Measurements from ENCODE around the gene CFAP77. TPM values are rescaled to one million over a fixed set of nuclear protein-coding genes. Genes with fewer than 3 reads are reported as not detected.
"Not testable (repeated sequence)": the region's sequence is repeated elsewhere in the genome, so short reads cannot be mapped to it uniquely, and the experiment has no call there.

Gene CFAP77
- total and polyA plus RNA-seq, 4 donors = 0.38 TPM; not detected in 3

GRCh38 chr9:132377769-132378168 is 32.2 kb upstream of the CFAP77 start:
- DNase-seq = peak in 1 of 2 donors; percentile 12
- H3K9me3 ChIP-seq (ENCODE audit: control insufficient read depth, low read length); intact Hi-C loops (cut with DNase I); ATAC-seq (ENCODE audit: low FRiP score); H3K27ac ChIP-seq (ENCODE audit: low read depth in 1 of 2, low read length in 2 of 2); H3K4me1 ChIP-seq (ENCODE audit: control insufficient read depth in 1 of 2, insufficient read depth in 2 of 2, low read length in 2 of 2); H3K27me3 ChIP-seq (ENCODE audit: control insufficient read depth in 1 of 2, insufficient read depth in 2 of 2, low read length in 1 of 2); H3K4me3 ChIP-seq (ENCODE audit: low read length in 2 of 2): not testable (repeated sequence)
- WGBS, 2 donors = 96 to 100% methylated on average over 2 of the region's 2 CpGs
- peaks cover 4 to 12% of the 10 kb centered on the region in 2 donors for H3K36me3 ChIP-seq (ENCODE audit: control insufficient read depth in 1 of 2, insufficient read depth in 2 of 2, low read length in 1 of 2)

GRCh38 chr9:132378416-132378815 is 31.6 kb upstream of the CFAP77 start:
- H3K27me3 ChIP-seq (ENCODE audit: control insufficient read depth in 1 of 2, insufficient read depth in 2 of 2, low read length in 1 of 2); H3K27ac ChIP-seq (ENCODE audit: low read depth in 1 of 2, low read length in 2 of 2); ATAC-seq (ENCODE audit: low FRiP score); intact Hi-C loops (cut with DNase I); H3K4me3 ChIP-seq (ENCODE audit: low read length in 2 of 2); H3K4me1 ChIP-seq (ENCODE audit: control insufficient read depth in 1 of 2, insufficient read depth in 2 of 2, low read length in 2 of 2); H3K9me3 ChIP-seq (ENCODE audit: control insufficient read depth, low read length): not testable (repeated sequence)
- DNase-seq = peak in 1 of 2 donors; percentile 39
- WGBS, 2 donors = 97 to 99% methylated on average over 3 of the region's 3 CpGs
- H3K36me3 ChIP-seq (ENCODE audit: control insufficient read depth in 1 of 2, insufficient read depth in 2 of 2, low read length in 1 of 2) = peaks cover 4 to 12% of the 10 kb centered on the region in 2 donors

GRCh38 chr9:132381966-132382541 is 28.0 kb upstream of the CFAP77 start:
- intact Hi-C loops (cut with DNase I) = no loop called here
- Histone ChIP-seq H3K4me3 (ENCODE audit: low read length in 2 of 2) (no peak overlapping the region), H3K9me3 (ENCODE audit: control insufficient read depth, low read length) (no peaks in the 10 kb centered on the region), H3K27ac (ENCODE audit: low read depth in 1 of 2, low read length in 2 of 2) (no peak overlapping the region), H3K27me3 (ENCODE audit: control insufficient read depth in 1 of 2, insufficient read depth in 2 of 2, low read length in 1 of 2) (no peaks in the 10 kb centered on the region), H3K36me3 (ENCODE audit: control insufficient read depth in 1 of 2, insufficient read depth in 2 of 2, low read length in 1 of 2) (peaks cover 4 to 14% of the 10 kb centered on the region in 2 donors), H3K4me1 (ENCODE audit: control insufficient read depth in 1 of 2, insufficient read depth in 2 of 2, low read length in 2 of 2) (no peaks in the 10 kb centered on the region)
- WGBS, 2 donors = 91 to 92% methylated on average over 9 of the region's 9 CpGs
- ATAC-seq (ENCODE audit: low FRiP score) = no peak
- peak in 1 of 2 donors; percentile 49 for DNase-seq

GRCh38 chr9:132383462-132383883 is 26.5 kb upstream of the CFAP77 start:
- WGBS, 2 donors = 89 to 90% methylated on average over 10 of the region's 10 CpGs

GRCh38 chr9:132384376-132384775 is 25.6 kb upstream of the CFAP77 start:
- Histone ChIP-seq H3K4me1 (ENCODE audit: control insufficient read depth in 1 of 2, insufficient read depth in 2 of 2, low read length in 2 of 2) (no peaks in the 10 kb centered on the region), H3K27ac (ENCODE audit: low read depth in 1 of 2, low read length in 2 of 2) (no peak overlapping the region), H3K9me3 (ENCODE audit: control insufficient read depth, low read length) (no peaks in the 10 kb centered on the region), H3K27me3 (ENCODE audit: control insufficient read depth in 1 of 2, insufficient read depth in 2 of 2, low read length in 1 of 2) (no peaks in the 10 kb centered on the region), H3K4me3 (ENCODE audit: low read length in 2 of 2) (no peak overlapping the region), H3K36me3 (ENCODE audit: control insufficient read depth in 1 of 2, insufficient read depth in 2 of 2, low read length in 1 of 2) (peaks cover 4 to 12% of the 10 kb centered on the region in 2 donors)
- 95 to 96% methylated on average over 8 of the region's 8 CpGs for WGBS, 2 donors
- DNase-seq = no peak
- intact Hi-C loops (cut with DNase I) = no loop called here
- no peak for ATAC-seq (ENCODE audit: low FRiP score)

More at GRCh38 chr9:132383462-132383883, 26.5 kb upstream of the CFAP77 start:
- H3K36me3 ChIP-seq (ENCODE audit: control insufficient read depth in 1 of 2, insufficient read depth in 2 of 2, low read length in 1 of 2) = peaks cover 4 to 16% of the 10 kb centered on the region in 2 donors
- DNase-seq (no peak), ATAC-seq (ENCODE audit: low FRiP score) (no peak)
- no peaks in the 10 kb centered on the region for H3K4me1 ChIP-seq (ENCODE audit: control insufficient read depth in 1 of 2, insufficient read depth in 2 of 2, low read length in 2 of 2)
- no peaks in the 10 kb centered on the region for H3K27me3 ChIP-seq (ENCODE audit: control insufficient read depth in 1 of 2, insufficient read depth in 2 of 2, low read length in 1 of 2)
- H3K27ac ChIP-seq (ENCODE audit: low read depth in 1 of 2, low read length in 2 of 2) = no peak overlapping the region
- no peak overlapping the region for H3K4me3 ChIP-seq (ENCODE audit: low read length in 2 of 2)
- intact Hi-C loops (cut with DNase I) = no loop called here
- H3K9me3 ChIP-seq (ENCODE audit: control insufficient read depth, low read length) = no peaks in the 10 kb centered on the region

GRCh38 chr9:132387133-132387532 is 22.9 kb upstream of the CFAP77 start:
- no peaks in the 10 kb centered on the region for H3K9me3 ChIP-seq (ENCODE audit: control insufficient read depth, low read length)
- H3K36me3 ChIP-seq (ENCODE audit: control insufficient read depth in 1 of 2, insufficient read depth in 2 of 2, low read length in 1 of 2) = peaks cover 0 to 16% of the 10 kb centered on the region in 2 donors
- H3K4me1 ChIP-seq (ENCODE audit: control insufficient read depth in 1 of 2, insufficient read depth in 2 of 2, low read length in 2 of 2) = no peaks in the 10 kb centered on the region
- intact Hi-C loops (cut with DNase I) = no loop called here
- no peak for ATAC-seq (ENCODE audit: low FRiP score)
- H3K27ac ChIP-seq (ENCODE audit: low read depth in 1 of 2, low read length in 2 of 2) = no peak overlapping the region
- 80 to 83% methylated on average over 7 of the region's 7 CpGs for WGBS, 2 donors
- no peak overlapping the region for H3K4me3 ChIP-seq (ENCODE audit: low read length in 2 of 2)
- H3K27me3 ChIP-seq (ENCODE audit: control insufficient read depth in 1 of 2, insufficient read depth in 2 of 2, low read length in 1 of 2) = no peaks in the 10 kb centered on the region
- DNase-seq = no peak

GRCh38 chr9:132390966-132391365 is 19.0 kb upstream of the CFAP77 start:
- no peak overlapping the region for H3K4me3 ChIP-seq (ENCODE audit: low read length in 2 of 2)
- peaks cover 8 to 16% of the 10 kb centered on the region in 2 donors for H3K36me3 ChIP-seq (ENCODE audit: control insufficient read depth in 1 of 2, insufficient read depth in 2 of 2, low read length in 1 of 2)
- intact Hi-C loops (cut with DNase I) = no loop called here
- 77 to 79% methylated on average over 7 of the region's 7 CpGs for WGBS, 2 donors
- H3K4me1 ChIP-seq (ENCODE audit: control insufficient read depth in 1 of 2, insufficient read depth in 2 of 2, low read length in 2 of 2) = no peaks in the 10 kb centered on the region
- H3K27me3 ChIP-seq (ENCODE audit: control insufficient read depth in 1 of 2, insufficient read depth in 2 of 2, low read length in 1 of 2) = no peaks in the 10 kb centered on the region
- ATAC-seq (ENCODE audit: low FRiP score) (no peak), DNase-seq (no peak)
- no peaks in the 10 kb centered on the region for H3K9me3 ChIP-seq (ENCODE audit: control insufficient read depth, low read length)
- no peak overlapping the region for H3K27ac ChIP-seq (ENCODE audit: low read depth in 1 of 2, low read length in 2 of 2)

- 87 to 90% methylated on average over 11 of the region's 11 CpGs for WGBS, 2 donors
- Histone ChIP-seq H3K36me3 (ENCODE audit: control insufficient read depth in 1 of 2, insufficient read depth in 2 of 2, low read length in 1 of 2) (peaks cover 12 to 17% of the 10 kb centered on the region in 2 donors), H3K9me3 (ENCODE audit: control insufficient read depth, low read length) (no peaks in the 10 kb centered on the region), H3K27ac (ENCODE audit: low read depth in 1 of 2, low read length in 2 of 2) (no peak overlapping the region), H3K4me1 (ENCODE audit: control insufficient read depth in 1 of 2, insufficient read depth in 2 of 2, low read length in 2 of 2) (no peaks in the 10 kb centered on the region), H3K27me3 (ENCODE audit: control insufficient read depth in 1 of 2, insufficient read depth in 2 of 2, low read length in 1 of 2) (no peaks in the 10 kb centered on the region), H3K4me3 (ENCODE audit: low read length in 2 of 2) (no peak overlapping the region)
- ATAC-seq (ENCODE audit: low FRiP score) (no peak), DNase-seq (no peak)
- intact Hi-C loops (cut with DNase I) = no loop called here
Observed at GRCh38 chr9:132391449-132391848, 18.6 kb upstream of the CFAP77 start.

- intact Hi-C loops (cut with DNase I) = no loop called here
- DNase-seq = no peak
- H3K4me1 ChIP-seq (ENCODE audit: control insufficient read depth in 1 of 2, insufficient read depth in 2 of 2, low read length in 2 of 2) = no peaks in the 10 kb centered on the region
- H3K36me3 ChIP-seq (ENCODE audit: control insufficient read depth in 1 of 2, insufficient read depth in 2 of 2, low read length in 1 of 2) = peaks cover 9 to 18% of the 10 kb centered on the region in 2 donors
- H3K4me3 ChIP-seq (ENCODE audit: low read length in 2 of 2) = no peak overlapping the region
- no peak for ATAC-seq (ENCODE audit: low FRiP score)
- 61 to 68% methylated on average over 11 of the region's 11 CpGs for WGBS, 2 donors
- no peak overlapping the region for H3K27ac ChIP-seq (ENCODE audit: low read depth in 1 of 2, low read length in 2 of 2)
- no peaks in the 10 kb centered on the region for H3K27me3 ChIP-seq (ENCODE audit: control insufficient read depth in 1 of 2, insufficient read depth in 2 of 2, low read length in 1 of 2)
- no peaks in the 10 kb centered on the region for H3K9me3 ChIP-seq (ENCODE audit: control insufficient read depth, low read length)
Observed at GRCh38 chr9:132395560-132395959, 14.5 kb upstream of the CFAP77 start.
